HG02840 (cell line): ENCODE measurements around the gene LRRC1.
A peak's percentile ranks its signal among the peaks of the same experiment; 100 is the strongest.

Experiments used
- ATAC-seq: cut with Tn5 transposase; IDR thresholded peaks from one replicate; pipeline ENCODE4 v1.9.1; 2021; ENCODE audit warnings: mild to moderate bottlenecking, moderate library complexity, moderate number of reproducible peaks; ENCODE audit not compliant: unreplicated experiment, low FRiP score

Gene LRRC1

GRCh38 chr6:53869964-53870363, 75.2 kb downstream of the LRRC1 start:
- ATAC-seq: no peak

DNA sequence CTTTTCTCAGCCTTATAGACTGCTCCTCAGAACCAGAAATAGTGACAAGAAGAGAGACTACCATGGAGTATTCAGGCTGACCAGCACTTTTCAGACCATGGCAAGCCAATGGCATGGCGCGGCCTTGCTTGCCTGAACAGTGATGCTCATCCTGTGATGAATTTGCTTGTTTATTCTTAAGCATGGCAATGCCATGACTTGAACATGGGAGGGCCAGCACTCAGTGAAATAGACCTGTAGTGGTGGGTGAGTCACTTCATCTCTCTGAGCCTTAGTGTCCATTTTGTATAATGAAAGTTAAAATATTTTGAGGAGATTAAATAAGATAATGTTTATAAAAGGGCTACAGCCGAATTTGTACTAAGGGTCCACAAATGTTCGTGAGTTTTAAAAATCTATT, 79.1 kb downstream of the LRRC1 start:
- no peak for ATAC-seq

- ATAC-seq: no peak
Observed at GRCh38 chr6:53874964-53875363, 80.2 kb downstream of the LRRC1 start.

DNA sequence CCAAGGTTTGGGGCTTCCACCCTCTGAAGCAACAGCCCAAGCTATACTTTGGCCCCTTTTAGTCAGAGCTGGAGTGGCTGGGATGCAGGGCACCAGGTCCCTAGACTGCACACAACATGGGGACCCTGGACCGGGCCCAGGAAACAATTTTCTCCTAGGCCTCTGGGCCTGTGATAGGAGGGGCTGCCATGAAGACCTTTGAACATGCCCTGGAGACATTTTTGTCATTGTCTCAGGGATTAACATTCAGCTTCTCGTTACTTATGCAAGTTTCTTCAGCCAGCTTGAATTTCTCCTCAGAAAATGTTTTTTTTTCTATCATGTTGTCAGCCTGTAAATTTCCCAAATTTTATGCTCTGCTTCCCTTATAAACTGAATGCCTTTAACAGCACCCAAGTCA, 82.3 kb downstream of the LRRC1 start:
- no peak for ATAC-seq

- no peak for ATAC-seq
Observed at GRCh38 chr6:53878808-53879207, 84.0 kb downstream of the LRRC1 start.

DNA sequence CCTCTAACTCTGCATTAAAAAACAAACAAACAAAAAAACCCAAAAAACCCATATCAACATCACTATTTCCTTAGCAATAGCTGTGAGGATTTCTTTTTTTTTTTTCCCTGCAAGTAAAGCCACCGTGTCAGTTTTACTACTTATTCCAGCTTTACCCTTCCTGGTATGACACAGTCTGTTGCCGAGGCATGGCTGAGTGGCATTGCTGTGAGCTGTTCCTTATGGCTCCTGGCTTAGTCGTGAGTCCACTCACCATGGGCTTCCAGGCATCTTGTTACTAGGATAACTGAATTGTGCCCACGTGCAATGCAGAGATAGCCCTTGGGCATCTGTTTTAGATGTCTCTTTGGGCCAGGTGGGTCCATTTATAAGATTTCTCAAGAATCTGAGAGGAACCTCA, 84.8 kb downstream of the LRRC1 start:
- no peak for ATAC-seq

DNA sequence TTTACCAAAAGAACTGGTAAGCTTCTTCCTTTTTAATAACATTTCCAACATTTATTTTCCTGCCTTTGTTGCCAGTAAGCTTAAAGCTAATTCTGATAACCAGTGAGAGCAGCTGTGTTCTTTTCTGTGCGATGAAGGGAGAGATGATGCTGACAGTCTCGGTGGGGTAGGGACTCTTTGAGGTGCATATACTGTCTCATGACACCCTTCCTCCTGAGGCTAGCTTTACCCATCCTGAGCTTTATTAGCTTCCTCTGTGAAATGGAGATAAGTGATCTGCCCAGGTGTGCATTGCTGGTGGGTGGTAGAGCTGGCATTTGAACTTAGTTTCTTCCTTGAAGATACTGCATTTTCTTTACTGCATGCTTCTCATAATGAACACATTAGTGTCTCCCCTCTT, 92.5 kb downstream of the LRRC1 start:
- no peak for ATAC-seq

GRCh38 chr6:53888931-53889330, 94.1 kb downstream of the LRRC1 start:
- no peak for ATAC-seq

DNA sequence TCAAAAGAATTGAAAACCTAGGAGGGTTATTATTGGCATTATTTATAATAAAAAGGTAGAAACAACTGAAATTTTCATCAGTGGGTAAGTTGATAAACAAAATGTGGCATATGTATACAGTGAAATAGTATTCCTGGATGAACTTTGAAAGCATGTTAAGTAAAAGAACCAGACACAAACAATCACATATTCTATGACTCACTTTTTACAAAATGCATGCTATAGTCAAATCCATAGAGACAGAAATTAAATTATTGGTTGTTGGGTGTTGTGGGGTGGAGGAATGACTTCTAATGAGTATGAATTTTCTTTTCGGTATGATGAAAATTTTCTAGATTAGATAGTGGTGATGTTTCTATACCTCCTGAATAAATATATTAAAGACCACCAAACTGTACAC, 94.6 kb downstream of the LRRC1 start:
- ATAC-seq: no peak

DNA sequence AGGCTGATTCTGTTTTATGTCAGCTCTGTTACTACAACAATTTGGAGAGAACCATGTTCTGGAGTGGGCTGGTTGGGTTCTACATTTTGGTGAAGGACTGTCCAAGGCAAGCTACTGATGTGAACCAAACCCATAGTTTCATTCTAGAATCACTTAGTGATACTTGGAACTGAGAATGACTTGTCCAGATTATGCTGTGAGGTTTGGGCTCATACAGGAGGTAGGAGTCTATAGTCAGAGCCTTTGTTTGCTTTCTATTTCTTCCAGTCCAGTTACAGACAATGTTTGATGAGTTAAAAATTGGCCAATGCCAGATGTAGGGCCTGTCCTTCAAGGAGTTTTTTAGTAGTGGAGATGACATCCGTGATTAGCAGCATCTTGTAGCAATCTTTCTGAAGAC, 97.9 kb downstream of the LRRC1 start:
- no peak for ATAC-seq

- ATAC-seq: peak; percentile 50
Observed at GRCh38 chr6:53894091-53894490, 99.3 kb downstream of the LRRC1 start.

DNA sequence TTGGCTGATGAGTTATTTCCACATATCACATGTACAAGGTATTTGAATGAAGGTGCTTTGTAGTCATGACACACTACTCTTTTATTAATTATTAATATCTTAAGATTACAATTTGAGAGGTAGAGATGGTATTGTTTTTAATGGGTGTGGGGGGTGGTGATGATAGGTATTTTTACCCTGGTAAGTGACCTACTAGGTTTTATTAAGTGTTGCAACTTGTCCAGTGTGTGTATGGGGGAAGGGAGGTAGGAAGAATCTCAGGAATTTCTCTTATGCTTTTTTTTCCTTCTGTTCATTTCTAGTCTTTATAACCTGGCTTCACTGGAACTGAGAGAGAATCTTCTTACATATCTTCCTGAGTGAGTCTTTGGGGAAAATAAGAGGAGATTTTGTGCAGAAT, 101.4 kb downstream of the LRRC1 start:
- no peak for ATAC-seq

DNA sequence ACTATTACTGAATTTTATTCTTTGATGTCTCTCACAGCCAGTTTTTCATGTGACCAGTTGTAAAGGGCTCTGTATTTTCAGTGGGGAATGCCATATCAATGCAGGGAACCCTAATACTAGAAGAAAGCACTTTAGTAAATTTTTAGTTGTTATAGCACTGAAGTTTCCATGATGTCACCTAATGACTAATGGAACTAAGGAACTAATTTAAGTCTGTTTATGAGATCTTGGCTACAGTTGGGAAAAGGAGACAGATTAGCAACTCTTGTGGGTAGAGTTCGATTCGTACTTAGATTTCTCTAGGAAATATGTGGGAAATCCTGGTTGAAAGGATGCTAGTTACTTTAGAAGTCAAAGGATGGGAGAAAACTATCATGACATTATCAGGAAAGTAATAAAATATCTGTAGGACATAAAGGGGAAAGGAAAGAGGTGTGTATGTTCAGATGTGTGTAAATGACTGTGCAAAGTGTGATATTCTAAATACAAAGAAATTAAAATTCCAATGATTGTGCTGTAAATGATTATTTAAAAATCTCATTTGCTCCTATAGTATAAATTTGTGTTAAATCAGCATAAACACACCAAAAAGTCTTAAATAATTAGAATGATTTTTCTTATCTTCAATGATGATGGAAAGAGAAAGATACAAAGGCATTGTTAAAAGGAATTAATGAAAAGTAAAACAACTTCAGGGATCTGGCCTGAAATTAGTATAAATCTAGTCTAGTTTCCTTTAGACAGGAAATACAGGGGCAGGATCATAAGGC, 103.4 kb downstream of the LRRC1 start:
- ATAC-seq: no peak

DNA sequence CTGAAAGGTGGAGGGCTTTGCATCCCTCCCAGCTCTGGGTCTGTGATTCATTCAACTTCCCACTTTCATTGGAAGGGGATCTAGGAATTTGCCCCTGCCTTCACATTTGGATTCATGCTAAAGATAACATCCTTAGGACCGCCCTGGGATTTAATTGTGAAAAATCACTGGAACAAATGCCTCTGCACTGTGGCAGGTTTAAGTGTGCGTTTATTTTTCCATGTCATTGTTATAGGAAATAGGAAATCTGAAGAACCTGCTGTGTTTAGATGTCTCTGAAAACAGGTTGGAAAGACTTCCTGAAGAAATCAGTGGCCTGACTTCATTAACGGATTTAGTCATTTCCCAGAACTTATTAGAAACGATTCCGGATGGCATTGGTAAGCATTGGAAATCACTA, 104.7 kb downstream of the LRRC1 start:
- ATAC-seq: no peak

GRCh38 chr6:53903357-53903756, 108.6 kb downstream of the LRRC1 start:
- no peak for ATAC-seq

- no peak for ATAC-seq
Observed at GRCh38 chr6:53906103-53906502, 111.3 kb downstream of the LRRC1 start.

- ATAC-seq: no peak
Observed at GRCh38 chr6:53906842-53907241, 112.0 kb downstream of the LRRC1 start.

DNA sequence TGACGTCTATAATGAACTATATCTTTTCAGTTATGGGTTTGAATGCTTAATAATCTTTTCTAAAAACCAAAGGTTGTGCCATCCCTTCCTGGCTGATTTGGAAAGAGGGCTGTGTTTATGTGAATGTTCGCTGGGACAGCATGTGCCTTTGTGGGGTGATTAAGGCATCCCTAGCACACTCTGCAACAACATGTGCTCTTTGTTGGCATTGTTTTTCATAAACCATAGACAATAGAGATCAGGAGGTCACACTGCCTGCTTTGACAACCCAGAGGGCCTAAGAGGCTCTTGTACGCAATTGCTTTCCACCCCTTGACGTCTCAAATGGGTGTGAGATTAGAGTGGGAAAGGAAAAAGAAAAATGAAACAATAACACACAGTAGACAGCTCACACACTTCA, 116.0 kb downstream of the LRRC1 start:
- ATAC-seq: no peak

GRCh38 chr6:53912661-53913060, 117.9 kb downstream of the LRRC1 start:
- no peak for ATAC-seq

- no peak for ATAC-seq
Observed at GRCh38 chr6:53913286-53913685, 118.5 kb downstream of the LRRC1 start.

DNA sequence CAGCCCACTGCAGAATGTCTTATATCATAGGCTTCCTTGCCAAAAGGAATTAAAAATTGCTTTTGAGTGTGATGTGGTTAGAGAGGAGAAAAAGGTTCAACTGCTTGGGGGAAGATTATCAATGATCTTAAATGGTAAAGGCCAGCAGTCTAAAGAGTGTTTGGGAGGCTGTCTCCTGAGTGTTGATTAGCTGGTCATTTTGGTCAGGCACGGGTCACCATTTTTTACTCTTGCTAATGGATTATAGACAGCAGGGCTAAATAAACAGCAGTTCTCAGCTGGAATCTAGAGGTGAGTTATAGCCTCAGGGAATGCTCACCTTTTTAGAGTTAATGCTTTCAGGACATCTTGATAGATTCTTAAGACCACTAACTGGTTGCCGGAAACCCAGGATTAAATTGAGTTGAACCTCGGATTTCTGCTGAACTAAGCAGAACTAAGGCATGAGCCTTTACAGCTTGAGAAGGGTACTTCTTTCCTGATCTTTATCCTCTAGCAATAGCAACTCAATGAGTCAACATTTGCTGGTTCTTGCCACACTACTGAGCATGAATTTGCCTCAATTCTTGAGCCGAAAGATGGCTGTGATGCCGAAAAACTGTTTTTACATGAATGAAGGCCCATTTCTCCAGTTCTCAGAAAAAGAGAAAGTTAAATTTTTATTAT, 120.4 kb downstream of the LRRC1 start:
- ATAC-seq: no peak

- ATAC-seq: no peak
Observed at GRCh38 chr6:53916804-53917463, 122.1 kb downstream of the LRRC1 start.
